Astrocyte (in vitro differentiated cells and primary cell): ENCODE data around the gene ZBTB9. TPM values are rescaled to one million over a fixed set of nuclear protein-coding genes. Genes with fewer than 3 reads are reported as not detected.

Experiments
- DNase-seq: peaks from one replicate; pipeline ENCODE4 v3.0.0-alpha.2; 2010; ENCODE audit warnings: low read depth
- FAIRE-seq: peaks from 2 replicates; lab custom pipeline; 2011; peaks lifted over from hg19 to GRCh38; lab: Jason Lieb, UNC
- H2AFZ ChIP-seq: 2 replicates; pipeline ENCODE4 v1.6.0; 2012; ENCODE audit warnings: low read depth, low read length, inconsistent platforms
- H3K27ac ChIP-seq: 2 replicates; pipeline ENCODE4 v1.5.1; 2011; ENCODE audit warnings: low read depth, low read length, inconsistent platforms
- H3K27me3 ChIP-seq: 2 replicates; pipeline ENCODE4 v1.6.0; 2011; ENCODE audit warnings: low read length, inconsistent platforms; ENCODE audit not compliant: insufficient read depth
- H3K36me3 ChIP-seq: 2 replicates; pipeline ENCODE4 v1.5.1; 2011; ENCODE audit warnings: low read length, inconsistent platforms; ENCODE audit not compliant: insufficient read depth
- H3K4me1 ChIP-seq: 2 replicates; pipeline ENCODE4 v1.5.1; 2011; ENCODE audit warnings: low read length, inconsistent platforms; ENCODE audit not compliant: insufficient read depth
- H3K4me2 ChIP-seq: 2 replicates; pipeline ENCODE4 v1.6.0; 2012; ENCODE audit warnings: low read length, inconsistent platforms
- H3K4me3 ChIP-seq: 2 replicates; pipeline ENCODE4 v1.5.1; 2011; ENCODE audit warnings: low read depth, mild to moderate bottlenecking, low read length, inconsistent platforms; ENCODE audit not compliant: insufficient read depth
- H3K79me2 ChIP-seq: 2 replicates; pipeline ENCODE4 v1.6.0; 2012; ENCODE audit warnings: mild to moderate bottlenecking, low read length, inconsistent platforms; ENCODE audit not compliant: insufficient read depth
- H3K9ac ChIP-seq: 2 replicates; pipeline ENCODE4 v1.6.0; 2012; ENCODE audit warnings: mild to moderate bottlenecking, low read length, inconsistent platforms
- H3K9me3 ChIP-seq: 2 replicates; pipeline ENCODE4 v1.5.1; 2012; ENCODE audit warnings: low read depth, mild to moderate bottlenecking, low read length, inconsistent platforms; ENCODE audit not compliant: insufficient read depth
- H4K20me1 ChIP-seq: 2 replicates; pipeline ENCODE4 v1.6.0; 2012; ENCODE audit warnings: low read length, inconsistent platforms; ENCODE audit not compliant: insufficient read depth
- H3K27ac Mint-ChIP-seq: one replicate; pipeline ENCODE4 v1.8.0; 2021; ENCODE audit warnings: mild to moderate bottlenecking, mixed read lengths; ENCODE audit not compliant: unreplicated experiment
- H3K27me3 Mint-ChIP-seq: one replicate; pipeline ENCODE4 v1.8.0; 2021; ENCODE audit warnings: low read depth, mixed read lengths; ENCODE audit not compliant: unreplicated experiment
- H3K36me3 Mint-ChIP-seq: one replicate; pipeline ENCODE4 v1.8.0; 2021; ENCODE audit warnings: low read depth, mixed read lengths; ENCODE audit not compliant: unreplicated experiment
- H3K4me1 Mint-ChIP-seq: one replicate; pipeline ENCODE4 v1.8.0; 2021; ENCODE audit warnings: low read depth, mixed read lengths; ENCODE audit not compliant: unreplicated experiment
- H3K4me3 Mint-ChIP-seq: one replicate; pipeline ENCODE4 v1.8.0; 2021; ENCODE audit warnings: mild to moderate bottlenecking, moderate library complexity, mixed read lengths; ENCODE audit not compliant: unreplicated experiment
- H3K9me3 Mint-ChIP-seq: one replicate; pipeline ENCODE4 v1.8.0; 2021; ENCODE audit warnings: mild to moderate bottlenecking, mixed read lengths; ENCODE audit not compliant: unreplicated experiment
- CTCF ChIP-seq: IDR thresholded peaks from 2 replicates; pipeline ENCODE4 v1.5.1; 2011; ENCODE audit warnings: low read depth, mild to moderate bottlenecking, inconsistent platforms, low read length, moderate library complexity; ENCODE audit not compliant: insufficient read depth
- EZH2 ChIP-seq: IDR thresholded peaks from 2 replicates; pipeline ENCODE4 v1.6.1; 2012; ENCODE audit warnings: mild to moderate bottlenecking, low read length, inconsistent platforms; ENCODE audit not compliant: insufficient read depth
- total RNA-seq: library from RNA; stranded (reverse); gene quantifications from 2 replicates; pipeline ENCODE4 v1.2.1, GENCODE V29; 2021

The ZBTB9 gene
- total RNA-seq, 1 donor from 2014 or later: 10.4 TPM

GRCh38 chr6:33418690-33419291 lies 35.6 kb upstream of the ZBTB9 start:
- Histone ChIP-seq H2AFZ (peak overlapping the region; percentile 65), H3K4me1 (peaks cover 32% of the 10 kb centered on the region), H3K4me3 (peak overlapping the region; percentile 42), H3K79me2 (peaks cover 34% of the 10 kb centered on the region), H3K27ac (peak overlapping the region; percentile 98), H3K9ac (peak overlapping the region; percentile 78), H3K4me2 (peak overlapping the region; percentile 97), H3K9me3 (no peaks in the 10 kb centered on the region), H4K20me1 (peaks cover 31% of the 10 kb centered on the region), H3K36me3 (peaks cover 6% of the 10 kb centered on the region), H3K27me3 (no peaks in the 10 kb centered on the region)
- peak; percentile 25 for DNase-seq
- Mint-ChIP-seq H3K27ac (peak overlapping the region; percentile 98), H3K4me1 (peaks cover 37% of the 10 kb centered on the region), H3K36me3 (peaks cover 5% of the 10 kb centered on the region), H3K9me3 (no peaks in the 10 kb centered on the region), H3K27me3 (no peaks in the 10 kb centered on the region), H3K4me3 (peak overlapping the region; percentile 98)
- FAIRE-seq: no peak
- TF ChIP-seq EZH2 (no peak), CTCF (no peak)

- H3K4me3 Mint-ChIP-seq: peak within 1 kb of the TSS; percentile 98
These were observed 34.5 kb upstream of the ZBTB9 start, which contains the start of gene SYNGAP1 for GRCh38 chr6:33419580-33420490. TSS of gene SYNGAP1 (plus strand) at chr6:33420065. CDS start at chr6:33420265, 200 bp downstream.

More at GRCh38 chr6:33419580-33420490, 34.5 kb upstream of the ZBTB9 start, which contains the start of gene SYNGAP1:
- Mint-ChIP-seq H3K27ac (peak within 1 kb of the TSS; percentile 98), H3K9me3 (no peaks in the 10 kb centered on the region), H3K27me3 (no peaks in the 10 kb centered on the region), H3K4me1 (peaks cover 47% of the 10 kb centered on the region), H3K36me3 (peaks cover 7% of the 10 kb centered on the region)
- Histone ChIP-seq H3K27me3 (no peaks in the 10 kb centered on the region), H3K79me2 (peaks cover 34% of the 10 kb centered on the region), H3K4me1 (peaks cover 36% of the 10 kb centered on the region), H2AFZ (no peak within 1 kb of the TSS), H3K9ac (peak within 1 kb of the TSS; percentile 78), H3K36me3 (peaks cover 6% of the 10 kb centered on the region), H3K4me2 (peak within 1 kb of the TSS; percentile 97), H3K9me3 (no peaks in the 10 kb centered on the region), H3K4me3 (peak within 1 kb of the TSS; percentile 49), H4K20me1 (peaks cover 20% of the 10 kb centered on the region), H3K27ac (peak within 1 kb of the TSS; percentile 98)
- TF ChIP-seq CTCF (no peak), EZH2 (no peak)
- DNase-seq (peak; percentile 57), FAIRE-seq (no peak)
